Smooth muscle cell (in vitro differentiated cells): ENCODE results near the gene PEX14. TPM values are rescaled to one million over a fixed set of nuclear protein-coding genes. Genes with fewer than 3 reads are reported as not detected.

Experiments
- DNase-seq: peaks from one replicate; lab custom pipeline; 2025; ENCODE audit not compliant: unreplicated experiment; lab: John Stamatoyannopoulos, UW
- H2AFZ ChIP-seq: fragments of 200-600 bp; sonication (generic); 2 replicates; pipeline ENCODE4 v1.6.0; 2016; ENCODE audit warnings: antibody characterized with exemption, low read depth, mild to moderate bottlenecking
- H3F3A ChIP-seq: fragments of 200-600 bp; sonication (generic); 2 replicates; pipeline ENCODE4 v1.6.0; 2017; ENCODE audit warnings: antibody characterized with exemption, low read depth
- H3K27ac ChIP-seq: fragments of 200-600 bp; sonication (generic); 2 replicates; pipeline ENCODE4 v1.5.1; 2016; ENCODE audit warnings: low read depth, mild to moderate bottlenecking
- H3K27me3 ChIP-seq: fragments of 200-600 bp; sonication (generic); 2 replicates; pipeline ENCODE4 v1.6.1; 2016; ENCODE audit warnings: low read depth, mild to moderate bottlenecking
- H3K36me3 ChIP-seq: fragments of 200-600 bp; sonication (generic); 2 replicates; pipeline ENCODE4 v1.5.1; 2016; ENCODE audit warnings: low read depth
- H3K4me1 ChIP-seq: fragments of 200-600 bp; sonication (generic); 2 replicates; pipeline ENCODE4 v1.5.1; 2016; ENCODE audit warnings: low read depth
- H3K4me2 ChIP-seq: fragments of 200-600 bp; sonication (generic); 2 replicates; pipeline ENCODE4 v1.6.0; 2016; ENCODE audit warnings: mild to moderate bottlenecking
- H3K4me3 ChIP-seq: fragments of 200-600 bp; sonication (generic); 2 replicates; pipeline ENCODE4 v1.5.1; 2016; ENCODE audit warnings: mild to moderate bottlenecking
- H3K79me2 ChIP-seq: fragments of 200-600 bp; sonication (generic); 2 replicates; pipeline ENCODE4 v1.6.0; 2016; ENCODE audit warnings: low read depth, mild to moderate bottlenecking
- H3K9ac ChIP-seq: fragments of 200-600 bp; sonication (generic); 2 replicates; pipeline ENCODE4 v1.6.0; 2016; ENCODE audit warnings: low read depth
- H3K9me3 ChIP-seq: fragments of 200-600 bp; sonication (generic); replicated peaks from 2 replicates; pipeline ENCODE4 v1.5.1; 2016; ENCODE audit warnings: low read depth
- H4K20me1 ChIP-seq: fragments of 200-600 bp; sonication (generic); 2 replicates; pipeline ENCODE4 v1.6.0; 2016; ENCODE audit warnings: low read depth
- WGBS: methylation state at CpG from one replicate; pipeline ENCODE4 v1.1.7; 2016; ENCODE audit warnings: low lambda C conversion rate; 5-methylcytosine and 5-hydroxymethylcytosine counted together
- polyA plus RNA-seq: library from polyadenylated mRNA; unstranded; fragments of >200 nt; fragmentation: Nextera tagmentation; extraction: Ambion mirVana; gene quantifications from 2 replicates; pipeline ENCODE4 v1.2.1, GENCODE V29; 2016
- total RNA-seq: library from RNA; depleted of rRNA; stranded (reverse); fragments of >200 nt; gene quantifications from 2 replicates; pipeline ENCODE4 v1.2.3, GENCODE V29; 2014
- TF ChIP-seq, protein P1 (sequence below): fragments of 200-600 bp; sonication (generic); IDR thresholded peaks from 2 replicates; pipeline ENCODE4 v1.5.1; 2017; ENCODE audit warnings: borderline replicate concordance, mild to moderate bottlenecking, antibody characterized with exemption; ENCODE audit not compliant: insufficient read depth, poor library complexity, severe bottlenecking

Gene PEX14
- total and polyA plus RNA-seq, 2 experiments from 2014 or later = 14.2 to 15.2 TPM

GRCh38 chr1:10620776-10621175, 146.0 kb downstream of the PEX14 start:
- Histone ChIP-seq H3K27ac (no peak overlapping the region), H3K36me3 (no peaks in the 10 kb centered on the region), H2AFZ (no peak overlapping the region), H3K79me2 (no peaks in the 10 kb centered on the region), H3K9ac (no peak overlapping the region), H3K27me3 (no peaks in the 10 kb centered on the region), H3F3A (no peaks in the 10 kb centered on the region), H4K20me1 (peaks cover 6% of the 10 kb centered on the region), H3K4me1 (no peaks in the 10 kb centered on the region), H3K9me3 (no peaks in the 10 kb centered on the region), H3K4me3 (no peak overlapping the region), H3K4me2 (no peak overlapping the region)
- TF ChIP-seq, protein P1, sequence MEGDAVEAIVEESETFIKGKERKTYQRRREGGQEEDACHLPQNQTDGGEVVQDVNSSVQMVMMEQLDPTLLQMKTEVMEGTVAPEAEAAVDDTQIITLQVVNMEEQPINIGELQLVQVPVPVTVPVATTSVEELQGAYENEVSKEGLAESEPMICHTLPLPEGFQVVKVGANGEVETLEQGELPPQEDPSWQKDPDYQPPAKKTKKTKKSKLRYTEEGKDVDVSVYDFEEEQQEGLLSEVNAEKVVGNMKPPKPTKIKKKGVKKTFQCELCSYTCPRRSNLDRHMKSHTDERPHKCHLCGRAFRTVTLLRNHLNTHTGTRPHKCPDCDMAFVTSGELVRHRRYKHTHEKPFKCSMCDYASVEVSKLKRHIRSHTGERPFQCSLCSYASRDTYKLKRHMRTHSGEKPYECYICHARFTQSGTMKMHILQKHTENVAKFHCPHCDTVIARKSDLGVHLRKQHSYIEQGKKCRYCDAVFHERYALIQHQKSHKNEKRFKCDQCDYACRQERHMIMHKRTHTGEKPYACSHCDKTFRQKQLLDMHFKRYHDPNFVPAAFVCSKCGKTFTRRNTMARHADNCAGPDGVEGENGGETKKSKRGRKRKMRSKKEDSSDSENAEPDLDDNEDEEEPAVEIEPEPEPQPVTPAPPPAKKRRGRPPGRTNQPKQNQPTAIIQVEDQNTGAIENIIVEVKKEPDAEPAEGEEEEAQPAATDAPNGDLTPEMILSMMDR = no peak
- 97% methylated on average over 12 of the region's 12 CpGs for WGBS
- DNase-seq = no peak

GRCh38 chr1:10621906-10622305, 147.2 kb downstream of the PEX14 start:
- 96% methylated on average over 8 of the region's 9 CpGs for WGBS
- no peak for DNase-seq
- TF ChIP-seq, protein P1 = no peak

DNA sequence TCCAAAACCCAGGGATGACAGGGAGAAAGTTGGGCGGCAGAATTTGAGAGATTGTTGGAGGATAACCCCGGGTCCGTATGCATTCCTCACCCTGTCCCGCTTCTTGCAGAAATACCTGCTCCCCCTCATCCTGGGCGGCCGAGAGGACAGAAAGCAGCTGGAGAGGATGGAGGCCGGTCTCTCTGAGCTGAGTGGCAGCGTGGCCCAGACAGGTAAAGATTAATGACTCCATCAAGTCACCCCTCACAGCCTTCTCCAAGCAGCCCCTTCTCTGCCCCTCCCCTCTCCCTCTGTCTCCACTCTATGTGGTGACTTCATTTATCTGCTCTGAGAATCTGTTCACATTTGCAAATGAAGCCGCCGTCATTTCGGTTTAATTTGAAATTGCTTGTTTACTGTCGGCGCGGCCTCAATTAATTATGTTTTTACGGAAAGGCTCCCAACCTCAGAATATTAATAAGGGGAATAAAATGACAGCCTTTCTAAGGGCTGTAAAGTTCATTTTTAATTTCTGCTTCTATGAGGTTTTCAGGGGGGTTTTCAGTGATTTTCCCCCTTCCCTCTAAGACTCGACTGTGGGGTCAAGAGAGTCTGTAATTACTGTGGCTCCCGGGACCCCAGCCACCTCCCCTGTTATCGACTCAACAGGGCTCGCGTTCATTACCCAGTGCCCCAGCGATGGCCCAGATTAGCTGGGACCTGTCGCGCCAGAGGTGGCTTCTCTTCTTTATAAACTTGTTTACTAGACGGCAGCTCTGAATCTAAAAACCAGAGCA, 148.3 kb downstream of the PEX14 start:
- Histone ChIP-seq H3K9me3 (no peaks in the 10 kb centered on the region), H3K27ac (no peak overlapping the region), H3K79me2 (no peaks in the 10 kb centered on the region), H4K20me1 (no peaks in the 10 kb centered on the region), H3K4me2 (no peak overlapping the region), H3K4me1 (no peaks in the 10 kb centered on the region), H2AFZ (no peak overlapping the region), H3K4me3 (no peak overlapping the region), H3K27me3 (no peaks in the 10 kb centered on the region), H3F3A (no peaks in the 10 kb centered on the region), H3K9ac (no peak overlapping the region), H3K36me3 (no peaks in the 10 kb centered on the region)
- 95% methylated on average over 24 of the region's 24 CpGs for WGBS
- TF ChIP-seq, protein P1 = no peak
- no peak for DNase-seq

More at GRCh38 chr1:10621906-10622305, 147.2 kb downstream of the PEX14 start:
- Histone ChIP-seq H3K4me1 (no peaks in the 10 kb centered on the region), H3F3A (no peaks in the 10 kb centered on the region), H3K27me3 (no peaks in the 10 kb centered on the region), H3K36me3 (no peaks in the 10 kb centered on the region), H3K79me2 (no peaks in the 10 kb centered on the region), H3K4me3 (no peak overlapping the region), H2AFZ (no peak overlapping the region), H3K9me3 (no peaks in the 10 kb centered on the region), H3K9ac (no peak overlapping the region), H4K20me1 (peaks cover 3% of the 10 kb centered on the region), H3K27ac (no peak overlapping the region), H3K4me2 (no peak overlapping the region)

- Histone ChIP-seq H3K79me2 (no peaks in the 10 kb centered on the region), H3K9me3 (no peaks in the 10 kb centered on the region), H3K27me3 (no peaks in the 10 kb centered on the region), H4K20me1 (no peaks in the 10 kb centered on the region), H3K36me3 (no peaks in the 10 kb centered on the region), H3K4me3 (no peak overlapping the region), H3K27ac (no peak overlapping the region), H3K9ac (no peak overlapping the region), H3K4me1 (no peaks in the 10 kb centered on the region), H3F3A (no peaks in the 10 kb centered on the region), H2AFZ (no peak overlapping the region), H3K4me2 (no peak overlapping the region)
- DNase-seq = no peak
- TF ChIP-seq, protein P1 = no peak
- 93% methylated on average over 12 of the region's 12 CpGs for WGBS
Observed at GRCh38 chr1:10623686-10624145, 149.0 kb downstream of the PEX14 start.
